PC-3 (cell line): Measurements from ENCODE around the gene MAST4. TPM values are rescaled to one million over a fixed set of nuclear protein-coding genes. Genes with fewer than 3 reads are reported as not detected.

Experiments used
- ATAC-seq: fragments of 200-7000 bp; cut with Tn5 transposase; 2 replicates; pipeline ENCODE4 v1.9.1; 2020; ENCODE audit warnings: mild to moderate bottlenecking, moderate library complexity
- BruUV-seq: library from RNA; stranded (reverse); fragments of 400-500 nt; replicated peaks from 2 replicates; lab custom pipeline; 2021; lab: Mats Ljungman, UMichigan
- CTCF ChIA-PET: fragments of 300-600 bp; sonication (Branson Sonifier 250); formaldehyde crosslinking; loops from one replicate; lab custom pipeline; 2022; ENCODE audit warnings: antibody characterized with exemption; lab: Charles Lee
- POLR2A ChIA-PET: fragments of 300-600 bp; sonication (Branson Sonifier 250); formaldehyde crosslinking; loops from one replicate; lab custom pipeline; 2022; ENCODE audit warnings: antibody characterized with exemption; ENCODE audit not compliant: unreplicated experiment; lab: Charles Lee
- DNase-seq: peaks from one replicate; pipeline ENCODE4 v3.0.0-alpha.2; 2015
- H2AFZ ChIP-seq: fragments of 300-600 bp; sonication (generic); 2 replicates; pipeline ENCODE4 v1.6.0; 2016; ENCODE audit warnings: antibody characterized with exemption, low read length
- H3F3A ChIP-seq: fragments of 300-600 bp; sonication (generic); one replicate; pipeline ENCODE4 v1.6.0; 2017; ENCODE audit warnings: antibody characterized with exemption, low read length, control low read depth, mild to moderate bottlenecking; ENCODE audit not compliant: unreplicated experiment
- H3K27ac ChIP-seq: fragments of 300-600 bp; sonication (generic); 2 replicates; pipeline ENCODE4 v1.5.1; 2016; ENCODE audit warnings: mild to moderate bottlenecking, low read length
- H3K27me3 ChIP-seq: fragments of 300-600 bp; sonication (generic); 2 replicates; pipeline ENCODE4 v1.6.1; 2016; ENCODE audit warnings: low read length, mixed read lengths
- H3K36me3 ChIP-seq: fragments of 300-600 bp; sonication (generic); 2 replicates; pipeline ENCODE4 v1.6.1; 2016; ENCODE audit warnings: low read depth, mixed run types, low read length, mixed read lengths
- H3K4me1 ChIP-seq: fragments of 300-600 bp; sonication (generic); 2 replicates; pipeline ENCODE4 v1.5.1; 2016; ENCODE audit warnings: low read length; ENCODE audit not compliant: insufficient read depth
- H3K4me2 ChIP-seq: fragments of 300-600 bp; sonication (generic); 2 replicates; pipeline ENCODE4 v1.6.0; 2016; ENCODE audit warnings: low read length
- H3K4me3 ChIP-seq: fragments of 300-600 bp; sonication (generic); 2 replicates; pipeline ENCODE4 v1.5.1; 2016; ENCODE audit warnings: mild to moderate bottlenecking, low read length, mixed read lengths
- H3K79me2 ChIP-seq: fragments of 300-600 bp; sonication (generic); 2 replicates; pipeline ENCODE4 v1.6.1; 2017; ENCODE audit warnings: low read length, mixed read lengths
- H3K9ac ChIP-seq: fragments of 300-600 bp; sonication (generic); 2 replicates; pipeline ENCODE4 v1.6.0; 2016; ENCODE audit warnings: mild to moderate bottlenecking, low read length
- H3K9me2 ChIP-seq: fragments of 300-600 bp; sonication (generic); replicated peaks from 2 replicates; pipeline ENCODE4 v1.6.1; 2016; ENCODE audit warnings: mixed run types, low read length, mixed read lengths
- H3K9me3 ChIP-seq: fragments of 300-600 bp; sonication (generic); 2 replicates; pipeline ENCODE4 v1.6.1; 2016; ENCODE audit warnings: low read length, mixed read lengths
- H4K20me1 ChIP-seq: fragments of 300-600 bp; sonication (generic); 2 replicates; pipeline ENCODE4 v1.6.1; 2016; ENCODE audit warnings: low read length, mixed read lengths
- EZH2 ChIP-seq: fragments of 300-600 bp; sonication (generic); IDR thresholded peaks from one replicate; pipeline ENCODE4 v1.6.1; 2017; ENCODE audit warnings: antibody characterized with exemption, mild to moderate bottlenecking, low read length; ENCODE audit not compliant: unreplicated experiment
- EZH2phosphoT487 ChIP-seq: fragments of 300-600 bp; sonication (generic); IDR thresholded peaks from 2 replicates; pipeline ENCODE4 v1.6.1; 2018; ENCODE audit warnings: mild to moderate bottlenecking, antibody characterized with exemption, low read length, borderline replicate concordance
- intact Hi-C: fragments of 100-400 bp; cut with micrococcal nuclease; formaldehyde crosslinking; loops from 2 replicates; pipeline ENCODE4 v1.9.0; 2023
- total RNA-seq: library from RNA; depleted of rRNA; stranded (reverse); fragments of >200 nt; gene quantifications from 2 replicates; pipeline ENCODE4 v1.2.3, GENCODE V29; 2014
- TF ChIP-seq, protein P1 (sequence below): fragments of 300-600 bp; sonication (generic); conservative IDR thresholded peaks from 2 replicates; pipeline ENCODE4 v1.5.1; 2017; ENCODE audit warnings: antibody characterized with exemption, low read depth, mild to moderate bottlenecking, low read length

Gene MAST4
- total RNA-seq, 1 experiment from 2014 or later = 7.9 TPM

DNA sequence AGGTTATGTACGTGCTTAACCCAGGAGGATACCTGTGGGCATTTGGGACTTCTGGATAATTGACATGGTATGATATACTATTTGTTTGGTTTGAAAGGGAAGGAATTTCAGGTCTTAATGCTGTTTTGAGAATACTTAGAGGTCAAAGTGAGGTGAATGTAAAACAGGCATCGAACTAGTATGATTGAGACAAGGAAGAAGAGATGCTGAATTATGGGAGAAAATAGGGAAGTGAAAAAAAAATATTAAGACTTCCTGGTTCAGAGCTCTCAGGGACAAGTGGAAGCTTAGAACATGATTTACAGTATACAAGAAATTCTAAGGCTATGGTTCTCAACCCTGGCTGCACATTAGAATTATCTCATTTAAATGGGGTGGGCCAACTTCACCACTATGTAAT is 485.1 kb downstream of the MAST4 start:
- Histone ChIP-seq H3K9me3 (no peaks in the 10 kb centered on the region), H3K36me3 (no peaks in the 10 kb centered on the region), H3K27me3 (no peaks in the 10 kb centered on the region), H4K20me1 (no peaks in the 10 kb centered on the region), H3F3A (no peaks in the 10 kb centered on the region), H2AFZ (no peak overlapping the region), H3K79me2 (no peaks in the 10 kb centered on the region), H3K4me2 (no peak overlapping the region), H3K27ac (no peak overlapping the region), H3K9me2 (no peaks in the 10 kb centered on the region), H3K4me3 (no peak overlapping the region), H3K4me1 (no peaks in the 10 kb centered on the region), H3K9ac (no peak overlapping the region)
- ChIA-PET CTCF (no interaction called here), POLR2A (no interaction called here)
- intact Hi-C loops = no loop called here
- DNase-seq (no peak), ATAC-seq (no peak)
- BruUV-seq = no TSS peak
- TF ChIP-seq, protein P1, sequence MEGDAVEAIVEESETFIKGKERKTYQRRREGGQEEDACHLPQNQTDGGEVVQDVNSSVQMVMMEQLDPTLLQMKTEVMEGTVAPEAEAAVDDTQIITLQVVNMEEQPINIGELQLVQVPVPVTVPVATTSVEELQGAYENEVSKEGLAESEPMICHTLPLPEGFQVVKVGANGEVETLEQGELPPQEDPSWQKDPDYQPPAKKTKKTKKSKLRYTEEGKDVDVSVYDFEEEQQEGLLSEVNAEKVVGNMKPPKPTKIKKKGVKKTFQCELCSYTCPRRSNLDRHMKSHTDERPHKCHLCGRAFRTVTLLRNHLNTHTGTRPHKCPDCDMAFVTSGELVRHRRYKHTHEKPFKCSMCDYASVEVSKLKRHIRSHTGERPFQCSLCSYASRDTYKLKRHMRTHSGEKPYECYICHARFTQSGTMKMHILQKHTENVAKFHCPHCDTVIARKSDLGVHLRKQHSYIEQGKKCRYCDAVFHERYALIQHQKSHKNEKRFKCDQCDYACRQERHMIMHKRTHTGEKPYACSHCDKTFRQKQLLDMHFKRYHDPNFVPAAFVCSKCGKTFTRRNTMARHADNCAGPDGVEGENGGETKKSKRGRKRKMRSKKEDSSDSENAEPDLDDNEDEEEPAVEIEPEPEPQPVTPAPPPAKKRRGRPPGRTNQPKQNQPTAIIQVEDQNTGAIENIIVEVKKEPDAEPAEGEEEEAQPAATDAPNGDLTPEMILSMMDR = no peak
- TF ChIP-seq EZH2phosphoT487 (no peak), EZH2 (no peak)

DNA sequence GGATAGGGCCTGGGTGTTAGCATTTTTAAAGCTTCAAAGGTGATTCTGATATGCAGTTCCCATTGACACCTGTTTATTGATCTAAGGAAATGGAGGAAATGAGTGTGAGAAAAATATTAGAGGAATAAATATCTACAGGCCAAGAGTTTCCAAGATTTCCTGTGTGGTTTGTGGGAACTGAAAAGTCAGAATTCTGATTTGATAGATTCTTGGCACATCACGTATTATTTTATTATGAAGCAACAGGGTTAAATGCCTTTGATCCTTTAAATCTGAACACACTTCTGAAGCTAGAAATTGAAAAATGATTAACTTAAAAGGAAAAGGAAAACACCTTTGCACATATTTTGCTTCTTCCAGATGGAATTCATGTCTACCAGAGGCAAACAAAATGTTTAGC is 486.7 kb downstream of the MAST4 start:
- Histone ChIP-seq H3K27ac (no peak overlapping the region), H4K20me1 (no peaks in the 10 kb centered on the region), H3K27me3 (no peaks in the 10 kb centered on the region), H3K4me3 (no peak overlapping the region), H3K4me1 (no peaks in the 10 kb centered on the region), H3K36me3 (no peaks in the 10 kb centered on the region), H3K4me2 (no peak overlapping the region), H3K9me3 (no peaks in the 10 kb centered on the region), H2AFZ (no peak overlapping the region), H3K9me2 (no peaks in the 10 kb centered on the region), H3K79me2 (no peaks in the 10 kb centered on the region), H3F3A (no peaks in the 10 kb centered on the region), H3K9ac (no peak overlapping the region)
- ATAC-seq (no peak), DNase-seq (no peak)
- intact Hi-C loops = no loop called here
- TF ChIP-seq, protein P1 = no peak
- TF ChIP-seq EZH2phosphoT487 (no peak), EZH2 (no peak)
- no TSS peak for BruUV-seq
- POLR2A ChIA-PET = no interaction called here
- CTCF ChIA-PET = no interaction called here

DNA sequence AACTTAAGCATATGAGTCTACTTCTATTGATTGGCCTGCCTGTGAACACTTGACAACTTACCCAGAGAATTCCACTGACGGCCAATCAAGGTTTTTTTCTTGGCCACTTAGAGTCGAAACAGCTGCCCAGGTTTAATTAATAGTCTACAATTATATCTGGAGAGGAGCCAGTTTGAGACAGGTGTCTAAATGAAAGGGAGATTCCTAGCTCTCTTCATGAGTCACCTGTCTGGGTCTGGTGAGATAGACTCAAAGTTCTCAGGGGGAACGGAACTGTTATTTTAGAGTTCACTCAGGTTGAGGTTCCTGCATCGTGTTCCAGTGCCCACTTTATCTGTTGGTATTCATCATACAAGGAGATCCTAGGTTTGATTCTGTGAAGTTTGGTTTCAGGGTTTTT is 489.4 kb downstream of the MAST4 start:
- Histone ChIP-seq H3K9me2 (no peaks in the 10 kb centered on the region), H3K4me2 (no peak overlapping the region), H3K9ac (no peak overlapping the region), H3K4me3 (no peak overlapping the region), H3F3A (no peaks in the 10 kb centered on the region), H3K27ac (no peak overlapping the region), H3K9me3 (no peaks in the 10 kb centered on the region), H3K4me1 (peaks cover 15% of the 10 kb centered on the region), H3K79me2 (no peaks in the 10 kb centered on the region), H4K20me1 (no peaks in the 10 kb centered on the region), H3K27me3 (no peaks in the 10 kb centered on the region), H2AFZ (no peak overlapping the region), H3K36me3 (no peaks in the 10 kb centered on the region)
- DNase-seq (no peak), ATAC-seq (no peak)
- BruUV-seq = no TSS peak
- CTCF ChIA-PET = no interaction called here
- intact Hi-C loops = no loop called here
- POLR2A ChIA-PET = no interaction called here
- TF ChIP-seq EZH2 = no peak
- no peak for TF ChIP-seq EZH2phosphoT487
- TF ChIP-seq, protein P1 = no peak
